HTR-8/SVneo (cell line): ENCODE measurements around the gene WDR87.
"Not testable (repeated sequence)": the region's sequence is repeated elsewhere in the genome, so short reads cannot be mapped to it uniquely, and the experiment has no call there.

ENCODE experiments used
- DNase-seq: peaks from one replicate; pipeline ENCODE4 v3.0.0; 2011; ENCODE audit warnings: low spot score, mixed read lengths; ENCODE audit not compliant: insufficient read length
- FAIRE-seq: peaks from 2 replicates; lab custom pipeline; 2011; peaks lifted over from hg19 to GRCh38; lab: Jason Lieb, UNC

Gene WDR87

GRCh38 chr19:37893845-37894575 is 12.4 kb downstream of the WDR87 start:
- no peak for DNase-seq
- no peak for FAIRE-seq

GRCh38 chr19:37886571-37886970 is 19.8 kb downstream of the WDR87 start:
- no peak for FAIRE-seq

GRCh38 chr19:37885392-37885791 is 21.0 kb downstream of the WDR87 start:
- DNase-seq (no peak), FAIRE-seq (no peak)

More at GRCh38 chr19:37886571-37886970, 19.8 kb downstream of the WDR87 start:
- DNase-seq, result no peak

GRCh38 chr19:37877147-37877546 is 29.2 kb downstream of the WDR87 start:
- no peak for FAIRE-seq

GRCh38 chr19:37876032-37876431 is 30.4 kb downstream of the WDR87 start:
- FAIRE-seq, result no peak
- no peak for DNase-seq

More at GRCh38 chr19:37877147-37877546, 29.2 kb downstream of the WDR87 start:
- DNase-seq, result no peak

- no peak for DNase-seq
- FAIRE-seq, result no peak
Observed at GRCh38 chr19:37874784-37875183, 31.6 kb downstream of the WDR87 start.

- no peak for FAIRE-seq
- no peak for DNase-seq
Observed at GRCh38 chr19:37872383-37872782, 34.0 kb downstream of the WDR87 start.

- FAIRE-seq (no peak), DNase-seq (no peak)
Observed at GRCh38 chr19:37869766-37870340, 36.5 kb downstream of the WDR87 start.

GRCh38 chr19:37867831-37868230 is 38.6 kb downstream of the WDR87 start:
- DNase-seq, result no peak
- no peak for FAIRE-seq

- FAIRE-seq, result not testable (repeated sequence)
Observed at GRCh38 chr19:37865930-37866329, 40.5 kb downstream of the WDR87 start.

GRCh38 chr19:37864501-37864900 is 41.9 kb downstream of the WDR87 start:
- FAIRE-seq (no peak), DNase-seq (no peak)

More at GRCh38 chr19:37865930-37866329, 40.5 kb downstream of the WDR87 start:
- DNase-seq, result not testable (repeated sequence)

- peak; percentile 60 for FAIRE-seq
- DNase-seq, result peak; percentile 42
Observed at GRCh38 chr19:37855098-37855497, 51.3 kb downstream of the WDR87 start.

GRCh38 chr19:37845932-37846331 is 60.5 kb downstream of the WDR87 start:
- no peak for FAIRE-seq
- DNase-seq, result no peak
